ENCODE measurements around the gene SIPA1L3. TPM values are rescaled to one million over a fixed set of nuclear protein-coding genes. Genes with fewer than 3 reads are reported as not detected.

Gene SIPA1L3
- total and polyA plus RNA-seq, 2 donors from 2014 or later, result 5.8 to 61.7 TPM

DNA sequence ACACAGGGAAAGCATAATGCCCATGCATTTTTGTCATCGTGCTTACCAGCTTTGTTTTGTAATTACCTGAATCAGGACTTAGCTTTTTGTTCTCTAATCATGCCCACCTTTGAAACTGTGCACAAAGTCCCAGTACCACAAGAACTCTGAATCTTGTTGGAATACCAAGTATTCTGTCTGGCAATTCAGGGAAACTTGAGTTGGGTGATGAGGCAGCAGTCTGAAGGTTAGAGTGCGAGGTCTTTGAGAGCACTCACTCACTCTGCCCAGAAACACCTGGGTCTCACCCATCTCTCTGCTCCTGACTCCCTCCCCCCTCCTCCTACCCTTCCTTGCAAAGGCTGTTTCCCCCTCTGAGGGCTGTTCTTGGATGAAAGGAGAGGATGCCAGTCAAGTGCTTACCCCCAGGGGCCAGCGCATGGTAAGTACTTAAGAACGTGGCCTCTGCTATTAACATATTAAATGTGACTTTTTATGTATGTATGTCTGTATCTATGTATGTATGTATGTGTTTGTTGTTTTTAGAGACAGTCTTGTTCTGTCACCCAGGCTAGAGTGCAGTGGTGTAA lies 22.4 kb downstream of the SIPA1L3 start:
- intact Hi-C loops (cut with DNase I), result no loop called here

GRCh38 chr19:37930416-37930815 lies 23.4 kb downstream of the SIPA1L3 start:
- Histone ChIP-seq H3K27ac (ENCODE audit: low read depth in 2 of 2, low read length in 2 of 2) (peak overlapping the region in 1 of 2 donors; percentile 51), H3K4me1 (ENCODE audit: control insufficient read depth in 2 of 3, insufficient read depth in 2 of 3, low read depth in 1 of 3, low read length in 3 of 3) (peaks cover 3 to 36% (median 21%) of the 10 kb centered on the region in 3 donors), H3K4me3 (ENCODE audit: low read length in 3 of 3) (no peak overlapping the region), H3K27me3 (ENCODE audit: control insufficient read depth, insufficient read depth, low read length) (no peaks in the 10 kb centered on the region), H3K9ac (ENCODE audit: low read length in 3 of 3) (no peak overlapping the region), H3K9me3 (ENCODE audit: control insufficient read depth in 2 of 3, insufficient read depth in 1 of 3, low read length in 3 of 3) (peaks cover 0 to 3% (median 0%) of the 10 kb centered on the region in 3 donors), H3K36me3 (ENCODE audit: control insufficient read depth in 2 of 3, insufficient read depth in 3 of 3, low read length in 3 of 3) (no peaks in the 10 kb centered on the region)
- intact Hi-C loops (cut with DNase I), result no loop called here
- DNase-seq (no peak), FAIRE-seq (no peak)
- TF ChIP-seq, protein P1, sequence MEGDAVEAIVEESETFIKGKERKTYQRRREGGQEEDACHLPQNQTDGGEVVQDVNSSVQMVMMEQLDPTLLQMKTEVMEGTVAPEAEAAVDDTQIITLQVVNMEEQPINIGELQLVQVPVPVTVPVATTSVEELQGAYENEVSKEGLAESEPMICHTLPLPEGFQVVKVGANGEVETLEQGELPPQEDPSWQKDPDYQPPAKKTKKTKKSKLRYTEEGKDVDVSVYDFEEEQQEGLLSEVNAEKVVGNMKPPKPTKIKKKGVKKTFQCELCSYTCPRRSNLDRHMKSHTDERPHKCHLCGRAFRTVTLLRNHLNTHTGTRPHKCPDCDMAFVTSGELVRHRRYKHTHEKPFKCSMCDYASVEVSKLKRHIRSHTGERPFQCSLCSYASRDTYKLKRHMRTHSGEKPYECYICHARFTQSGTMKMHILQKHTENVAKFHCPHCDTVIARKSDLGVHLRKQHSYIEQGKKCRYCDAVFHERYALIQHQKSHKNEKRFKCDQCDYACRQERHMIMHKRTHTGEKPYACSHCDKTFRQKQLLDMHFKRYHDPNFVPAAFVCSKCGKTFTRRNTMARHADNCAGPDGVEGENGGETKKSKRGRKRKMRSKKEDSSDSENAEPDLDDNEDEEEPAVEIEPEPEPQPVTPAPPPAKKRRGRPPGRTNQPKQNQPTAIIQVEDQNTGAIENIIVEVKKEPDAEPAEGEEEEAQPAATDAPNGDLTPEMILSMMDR (IDR thresholded peaks at IDR 0.05; ENCODE audit: borderline replicate concordance, extremely low read depth, insufficient read depth), result no peak

More for the DNA sequence above, 22.4 kb downstream of the SIPA1L3 start:
- no peaks in the 10 kb centered on the region for H3K27me3 ChIP-seq (ENCODE audit: control insufficient read depth, insufficient read depth, low read length)
- no peak overlapping the region for H3K27ac ChIP-seq (ENCODE audit: low read depth in 2 of 2, low read length in 2 of 2)
- DNase-seq, result no peak
- peaks cover 0 to 31% (median 21%) of the 10 kb centered on the region in 3 donors for H3K4me1 ChIP-seq (ENCODE audit: control insufficient read depth in 2 of 3, insufficient read depth in 2 of 3, low read depth in 1 of 3, low read length in 3 of 3)
- TF ChIP-seq, protein P1 (IDR thresholded peaks at IDR 0.05; ENCODE audit: borderline replicate concordance, extremely low read depth, insufficient read depth), result no peak
- H3K9ac ChIP-seq (ENCODE audit: low read length in 3 of 3), result no peak overlapping the region
- no peak for FAIRE-seq
- H3K36me3 ChIP-seq (ENCODE audit: control insufficient read depth in 2 of 3, insufficient read depth in 3 of 3, low read length in 3 of 3), result no peaks in the 10 kb centered on the region
- no peaks in the 10 kb centered on the region for H3K9me3 ChIP-seq (ENCODE audit: control insufficient read depth in 2 of 3, insufficient read depth in 1 of 3, low read length in 3 of 3)
- H3K4me3 ChIP-seq (ENCODE audit: low read length in 3 of 3), result no peak overlapping the region

DNA sequence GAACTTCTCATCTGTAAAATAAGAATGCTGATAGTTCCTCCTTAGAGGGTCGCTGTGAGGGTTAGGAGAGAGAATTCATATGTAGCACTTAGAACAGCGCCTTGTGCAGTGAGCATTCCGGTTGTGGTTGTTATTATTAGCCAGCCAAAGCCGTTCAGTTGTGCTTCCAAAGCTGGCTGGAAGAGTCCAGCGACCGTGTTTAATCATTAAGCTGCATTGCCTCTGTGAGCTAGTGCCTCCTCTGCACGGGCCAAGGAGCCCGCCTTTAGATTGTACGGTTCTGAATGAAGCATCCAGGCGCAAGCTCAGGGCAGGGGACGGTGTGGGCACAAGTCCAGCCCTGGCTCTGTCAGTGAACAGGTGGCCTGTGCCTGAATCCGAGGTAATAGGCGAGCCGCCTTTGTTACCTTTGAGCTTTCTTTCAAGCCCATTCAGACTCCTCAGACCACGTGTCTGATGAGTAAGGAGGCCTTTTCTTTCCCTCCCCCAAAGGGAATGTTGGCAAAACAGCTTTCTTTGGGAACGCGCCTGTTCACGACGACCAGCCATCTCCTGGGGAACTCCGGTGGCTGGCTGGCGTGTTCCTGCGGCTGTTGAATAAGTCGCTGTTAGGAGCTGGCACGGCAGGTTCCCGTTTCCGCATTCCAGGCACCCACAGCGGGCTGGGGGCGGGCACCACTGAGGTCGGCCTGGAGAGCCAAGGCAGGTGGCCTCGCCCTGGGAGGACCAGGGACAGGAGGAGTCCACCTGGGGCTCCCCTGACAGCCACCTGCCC lies 25.1 kb downstream of the SIPA1L3 start:
- DNase-seq, result peak; percentile 84 to 95 (median 95)
- TF ChIP-seq, protein P1 (IDR thresholded peaks at IDR 0.05; ENCODE audit: borderline replicate concordance, extremely low read depth, insufficient read depth), result no peak
- H3K9ac ChIP-seq (ENCODE audit: low read length in 3 of 3), result peak overlapping the region; percentile 3 to 78 (median 27)
- peaks cover 0 to 9% (median 0%) of the 10 kb centered on the region in 3 donors for H3K9me3 ChIP-seq (ENCODE audit: control insufficient read depth in 2 of 3, insufficient read depth in 1 of 3, low read length in 3 of 3)
- intact Hi-C loops (cut with DNase I), result no loop called here
- no peak for FAIRE-seq
- peak overlapping the region; percentile 76 to 86 for H3K27ac ChIP-seq (ENCODE audit: low read depth in 2 of 2, low read length in 2 of 2)
- no peaks in the 10 kb centered on the region for H3K36me3 ChIP-seq (ENCODE audit: control insufficient read depth in 2 of 3, insufficient read depth in 3 of 3, low read length in 3 of 3)
- no peaks in the 10 kb centered on the region for H3K27me3 ChIP-seq (ENCODE audit: control insufficient read depth, insufficient read depth, low read length)
- peaks cover 3 to 36% (median 21%) of the 10 kb centered on the region in 3 donors for H3K4me1 ChIP-seq (ENCODE audit: control insufficient read depth in 2 of 3, insufficient read depth in 2 of 3, low read depth in 1 of 3, low read length in 3 of 3)
- H3K4me3 ChIP-seq (ENCODE audit: low read length in 3 of 3), result peak overlapping the region; percentile 21 to 58 (median 58)
